MCF 10A (cell line): ENCODE results near the gene ATP23. TPM values are rescaled to one million over a fixed set of nuclear protein-coding genes. Genes with fewer than 3 reads are reported as not detected.

Experiments
- BruUV-seq: library from RNA; stranded (reverse); fragments of 400-500 nt; replicated peaks from 2 replicates; lab custom pipeline; 2021; lab: Mats Ljungman, UMichigan
- CTCF ChIA-PET: fragments of 300-600 bp; sonication (Branson Sonifier 250); formaldehyde crosslinking; extraction: SDS; loops from one replicate; lab custom pipeline; 2021; ENCODE audit warnings: antibody characterized with exemption, inconsistent platforms; lab: Yijun Ruan, JAX
- POLR2A ChIA-PET: fragments of 300-600, 350-650 bp; sonication (Branson Sonifier 250); formaldehyde crosslinking; extraction: SDS; loops from one replicate; lab custom pipeline; 2020; ENCODE audit warnings: antibody characterized with exemption, inconsistent platforms; lab: Yijun Ruan, JAX
- DNase-seq: peaks from one replicate; pipeline ENCODE4 v3.0.0-alpha.2; 2018; ENCODE audit not compliant: unreplicated experiment
- H3K27ac Mint-ChIP-seq: one replicate; pipeline ENCODE4 v1.8.0; 2022; ENCODE audit warnings: mild to moderate bottlenecking, low read depth, mixed read lengths; ENCODE audit not compliant: unreplicated experiment
- H3K27me3 Mint-ChIP-seq: one replicate; pipeline ENCODE4 v1.8.0; 2022; ENCODE audit warnings: mixed read lengths; ENCODE audit not compliant: insufficient read depth, unreplicated experiment
- H3K36me3 Mint-ChIP-seq: one replicate; pipeline ENCODE4 v1.8.0; 2022; ENCODE audit warnings: mild to moderate bottlenecking, moderate library complexity, mixed read lengths; ENCODE audit not compliant: insufficient read depth, unreplicated experiment
- H3K4me1 Mint-ChIP-seq: one replicate; pipeline ENCODE4 v1.8.0; 2022; ENCODE audit warnings: mixed read lengths; ENCODE audit not compliant: insufficient read depth, unreplicated experiment
- H3K4me3 Mint-ChIP-seq: one replicate; pipeline ENCODE4 v1.8.0; 2022; ENCODE audit warnings: mild to moderate bottlenecking, moderate library complexity, mixed read lengths; ENCODE audit not compliant: unreplicated experiment
- H3K9me3 Mint-ChIP-seq: one replicate; pipeline ENCODE4 v1.8.0; 2022; ENCODE audit warnings: mixed read lengths; ENCODE audit not compliant: unreplicated experiment
- intact Hi-C: fragments of 100-400 bp; cut with micrococcal nuclease; formaldehyde crosslinking; loops from 2 replicates; pipeline ENCODE4 v1.14.1; 2022
- total RNA-seq: library from RNA; stranded (reverse); gene quantifications from 2 replicates; pipeline ENCODE4 v1.2.3, GENCODE V29; 2022
- TF ChIP-seq, protein P1 (sequence below): fragments of 200-600 bp; IDR thresholded peaks from one replicate; pipeline ENCODE4 v1.8.0; 2022; ENCODE audit warnings: antibody characterized with exemption, mild to moderate bottlenecking; ENCODE audit not compliant: unreplicated experiment

The ATP23 gene
- total RNA-seq, 1 experiment from 2014 or later: 3.0 TPM

- intact Hi-C loops: no loop called here
- Mint-ChIP-seq H3K27me3 (no peaks in the 10 kb centered on the region), H3K9me3 (no peaks in the 10 kb centered on the region), H3K36me3 (no peaks in the 10 kb centered on the region), H3K27ac (peak overlapping the region; percentile 99), H3K4me3 (peak overlapping the region; percentile 88), H3K4me1 (peaks cover 11% of the 10 kb centered on the region)
- POLR2A ChIA-PET: interaction anchor here (0.8 to 1.2 kb wide), 3 partner anchors 10 to 1758 kb away, joined by 3 read pairs; no protein-coding TSS in a partner anchor
- DNase-seq: no peak
- CTCF ChIA-PET: interaction anchor here (1.0 to 1.1 kb wide), 2 partner anchors 9 to 14 kb away, joined by 3 to 4 read pairs; no protein-coding TSS in a partner anchor
- TF ChIP-seq, protein P1, sequence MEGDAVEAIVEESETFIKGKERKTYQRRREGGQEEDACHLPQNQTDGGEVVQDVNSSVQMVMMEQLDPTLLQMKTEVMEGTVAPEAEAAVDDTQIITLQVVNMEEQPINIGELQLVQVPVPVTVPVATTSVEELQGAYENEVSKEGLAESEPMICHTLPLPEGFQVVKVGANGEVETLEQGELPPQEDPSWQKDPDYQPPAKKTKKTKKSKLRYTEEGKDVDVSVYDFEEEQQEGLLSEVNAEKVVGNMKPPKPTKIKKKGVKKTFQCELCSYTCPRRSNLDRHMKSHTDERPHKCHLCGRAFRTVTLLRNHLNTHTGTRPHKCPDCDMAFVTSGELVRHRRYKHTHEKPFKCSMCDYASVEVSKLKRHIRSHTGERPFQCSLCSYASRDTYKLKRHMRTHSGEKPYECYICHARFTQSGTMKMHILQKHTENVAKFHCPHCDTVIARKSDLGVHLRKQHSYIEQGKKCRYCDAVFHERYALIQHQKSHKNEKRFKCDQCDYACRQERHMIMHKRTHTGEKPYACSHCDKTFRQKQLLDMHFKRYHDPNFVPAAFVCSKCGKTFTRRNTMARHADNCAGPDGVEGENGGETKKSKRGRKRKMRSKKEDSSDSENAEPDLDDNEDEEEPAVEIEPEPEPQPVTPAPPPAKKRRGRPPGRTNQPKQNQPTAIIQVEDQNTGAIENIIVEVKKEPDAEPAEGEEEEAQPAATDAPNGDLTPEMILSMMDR: no peak
- no TSS peak for BruUV-seq
Measured at GRCh38 chr12:57935331-57935730, 6.0 kb upstream of the ATP23 start.

DNA sequence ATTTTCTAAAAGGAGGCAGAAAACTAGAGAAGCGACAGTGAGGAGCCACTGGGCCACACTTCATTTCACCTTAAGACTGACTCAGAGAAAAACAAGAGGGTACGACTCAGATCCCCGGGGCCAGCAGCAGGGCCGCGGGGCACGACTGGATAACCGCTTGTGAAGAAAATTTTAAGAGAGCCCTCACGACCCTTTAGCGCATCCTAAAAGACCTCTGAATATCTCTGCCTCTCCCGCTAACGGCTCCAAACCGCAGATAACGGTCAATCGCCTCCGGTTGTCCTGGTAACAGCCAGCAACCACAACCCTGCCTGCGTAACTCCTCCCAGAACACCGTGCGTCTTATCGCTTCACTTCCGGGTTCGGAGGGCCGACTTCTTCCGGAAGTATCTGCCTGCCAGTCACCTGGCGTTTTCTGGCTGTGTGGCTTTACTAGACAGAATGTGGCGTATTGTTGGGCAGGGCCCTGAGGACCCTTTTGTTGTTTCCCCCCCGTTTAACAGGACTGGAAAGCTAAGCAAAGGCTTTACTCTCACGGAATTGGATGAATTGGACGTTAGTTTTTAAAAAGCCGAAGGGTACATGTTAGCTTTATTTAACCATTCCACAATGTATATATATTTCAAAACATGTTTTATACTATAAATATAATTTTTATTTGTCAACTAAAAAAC lies 5.4 kb upstream of the ATP23 start:
- POLR2A ChIA-PET: interaction anchor here (0.6 to 1.2 kb wide), 11 partner anchors 11 to 1757 kb away, joined by 3 to 6 read pairs (median 3); partner anchors contain the start of genes CTDSP2 and TSPAN31

GRCh38 chr12:57936513-57936883 lies 4.9 kb upstream of the ATP23 start:
- no peak for DNase-seq
- peak overlapping the region; percentile 99 for H3K27ac Mint-ChIP-seq
- TSS peak; percentile 99 for BruUV-seq

More for the DNA sequence above, 5.4 kb upstream of the ATP23 start:
- CTCF ChIA-PET: interaction anchor here (1.0 to 1.1 kb wide), 2 partner anchors 9 to 14 kb away, joined by 3 to 4 read pairs; no protein-coding TSS in a partner anchor
- Mint-ChIP-seq H3K4me3 (peak overlapping the region; percentile 88), H3K27ac (peak overlapping the region; percentile 99), H3K9me3 (no peaks in the 10 kb centered on the region), H3K36me3 (no peaks in the 10 kb centered on the region), H3K27me3 (no peaks in the 10 kb centered on the region), H3K4me1 (peaks cover 18% of the 10 kb centered on the region)
- peak; percentile 93 for DNase-seq
- intact Hi-C loops: no loop called here
- no TSS peak for BruUV-seq
- TF ChIP-seq, protein P1: no peak

More at GRCh38 chr12:57936513-57936883, 4.9 kb upstream of the ATP23 start:
- CTCF ChIA-PET: interaction anchor here (0.7 to 1.1 kb wide), 2 partner anchors 10 to 32 kb away, joined by 3 to 4 read pairs; no protein-coding TSS in a partner anchor
- H3K27me3 Mint-ChIP-seq: no peaks in the 10 kb centered on the region
- TF ChIP-seq, protein P1: no peak
- intact Hi-C loops: no loop called here
- peaks cover 18% of the 10 kb centered on the region for H3K4me1 Mint-ChIP-seq
- peak overlapping the region; percentile 88 for H3K4me3 Mint-ChIP-seq
- no peaks in the 10 kb centered on the region for H3K36me3 Mint-ChIP-seq
- H3K9me3 Mint-ChIP-seq: no peaks in the 10 kb centered on the region
- POLR2A ChIA-PET: interaction anchor here (0.6 to 1.2 kb wide), 8 partner anchors 21 to 825 kb away, joined by 3 to 6 read pairs (median 3); partner anchors contain the start of genes CTDSP2 and TSPAN31
